SU-DHL-6 (cell line): Measurements from ENCODE around the gene CSTF3.

Experiments used
- H2AFZ ChIP-seq: fragments of 200-600 bp; sonication (generic); 2 replicates; pipeline ENCODE4 v1.6.1; 2014; ENCODE audit warnings: low read depth, mild to moderate bottlenecking, moderate library complexity, mixed read lengths, antibody characterized with exemption, low read length; ENCODE audit not compliant: severe bottlenecking
- H3F3A ChIP-seq: fragments of 200-600 bp; shearing (Covaris generic); 2 replicates; pipeline ENCODE4 v1.6.0; 2016; ENCODE audit warnings: antibody characterized with exemption, mild to moderate bottlenecking; ENCODE audit not compliant: insufficient read depth
- H3K27ac ChIP-seq: fragments of 200-600 bp; sonication (generic); 2 replicates; pipeline ENCODE4 v1.5.1; 2016; ENCODE audit warnings: low read depth, mild to moderate bottlenecking, low read length, moderate library complexity, mixed read lengths
- H3K27me3 ChIP-seq: fragments of 200-600 bp; sonication (generic), shearing (Covaris generic); 2 replicates; pipeline ENCODE4 v1.6.0; 2014; ENCODE audit warnings: mild to moderate bottlenecking, low read length
- H3K36me3 ChIP-seq: fragments of 200-600 bp; sonication (generic); 2 replicates; pipeline ENCODE4 v1.6.1; 2014; ENCODE audit warnings: mild to moderate bottlenecking, low read length, mixed read lengths
- H3K4me2 ChIP-seq: fragments of 300-600, 200-600 bp; shearing (Covaris generic), sonication (generic); 2 replicates; pipeline ENCODE4 v1.6.0; 2014; ENCODE audit warnings: low read length, low read depth, mild to moderate bottlenecking; ENCODE audit not compliant: poor library complexity, severe bottlenecking
- H3K4me3 ChIP-seq: fragments of 200-600 bp; sonication (generic); 2 replicates; pipeline ENCODE4 v1.5.1; 2014; ENCODE audit warnings: antibody characterized with exemption, low read length, mild to moderate bottlenecking, mixed read lengths; ENCODE audit not compliant: insufficient read depth, poor library complexity, severe bottlenecking
- H3K79me2 ChIP-seq: fragments of 200-600 bp; sonication (generic); 2 replicates; pipeline ENCODE4 v1.6.1; 2014; ENCODE audit warnings: mild to moderate bottlenecking, low read length, moderate library complexity; ENCODE audit not compliant: insufficient read depth
- H3K9ac ChIP-seq: fragments of 200-600 bp; sonication (generic); 2 replicates; pipeline ENCODE4 v1.7.0; 2014; ENCODE audit warnings: mild to moderate bottlenecking, low read length
- H3K9me2 ChIP-seq: fragments of 200-600 bp; sonication (generic); replicated peaks from 2 replicates; pipeline ENCODE4 v1.6.1; 2014; ENCODE audit warnings: low read length; ENCODE audit not compliant: insufficient read depth
- H3K9me3 ChIP-seq: fragments of 200-600 bp; sonication (generic); 2 replicates; pipeline ENCODE4 v1.6.1; 2014; ENCODE audit warnings: low read length, mixed read lengths; ENCODE audit not compliant: insufficient read depth
- H4K20me1 ChIP-seq: fragments of 200-600 bp; sonication (generic); 2 replicates; pipeline ENCODE4 v1.6.1; 2014; ENCODE audit warnings: low read depth, mild to moderate bottlenecking, antibody characterized with exemption, low read length, moderate library complexity, mixed read lengths
- EZH2phosphoT487 ChIP-seq: fragments of 200-600 bp; sonication (generic), shearing (Covaris generic); conservative IDR thresholded peaks from 2 replicates; pipeline ENCODE4 v1.6.1; 2018; ENCODE audit warnings: mild to moderate bottlenecking, antibody characterized with exemption, low read length, moderate library complexity, mixed read lengths
- TF ChIP-seq, protein P1 (sequence below): fragments of 200-600 bp; sonication (generic); IDR thresholded peaks from one replicate; pipeline ENCODE4 v1.5.1; 2017; ENCODE audit warnings: antibody characterized with exemption, mild to moderate bottlenecking, low read length, moderate library complexity; ENCODE audit not compliant: insufficient read depth, poor library complexity, severe bottlenecking

The CSTF3 gene

DNA sequence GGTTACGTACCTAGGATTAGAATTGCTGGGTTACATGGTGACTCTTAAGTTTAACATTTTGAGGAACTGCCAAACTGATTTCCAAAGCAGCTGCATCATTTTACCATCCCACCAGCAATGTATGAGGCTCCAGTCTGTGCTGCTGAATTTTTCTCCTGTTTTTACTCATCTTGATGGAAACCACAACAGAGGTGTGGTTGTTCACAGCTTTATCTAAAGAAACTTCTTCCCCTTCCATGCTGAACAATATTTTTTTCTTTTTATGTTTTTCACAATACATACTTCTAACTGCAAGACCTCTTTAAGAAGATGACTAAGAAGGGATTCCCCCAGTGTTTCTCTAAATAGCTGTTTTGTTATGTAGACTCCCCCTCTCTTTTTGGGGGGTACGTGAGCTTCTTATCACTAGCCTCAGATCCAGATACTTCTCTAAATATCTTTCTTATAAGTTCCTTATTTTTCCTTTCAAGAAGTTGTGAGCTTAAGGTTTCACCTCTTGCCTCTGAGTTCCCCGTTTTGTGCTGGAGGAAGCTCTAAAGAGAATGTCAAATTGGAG, 97.9 kb downstream of the CSTF3 start:
- Histone ChIP-seq H2AFZ (no peak overlapping the region), H3K9ac (no peak overlapping the region), H3K27ac (no peak overlapping the region), H3K9me3 (no peaks in the 10 kb centered on the region), H3F3A (no peaks in the 10 kb centered on the region), H3K27me3 (no peaks in the 10 kb centered on the region), H3K79me2 (no peaks in the 10 kb centered on the region), H3K4me3 (no peak overlapping the region), H3K9me2 (no peaks in the 10 kb centered on the region), H4K20me1 (no peaks in the 10 kb centered on the region), H3K36me3 (no peaks in the 10 kb centered on the region), H3K4me2 (no peak overlapping the region)
- no peak for TF ChIP-seq EZH2phosphoT487
- TF ChIP-seq, protein P1, sequence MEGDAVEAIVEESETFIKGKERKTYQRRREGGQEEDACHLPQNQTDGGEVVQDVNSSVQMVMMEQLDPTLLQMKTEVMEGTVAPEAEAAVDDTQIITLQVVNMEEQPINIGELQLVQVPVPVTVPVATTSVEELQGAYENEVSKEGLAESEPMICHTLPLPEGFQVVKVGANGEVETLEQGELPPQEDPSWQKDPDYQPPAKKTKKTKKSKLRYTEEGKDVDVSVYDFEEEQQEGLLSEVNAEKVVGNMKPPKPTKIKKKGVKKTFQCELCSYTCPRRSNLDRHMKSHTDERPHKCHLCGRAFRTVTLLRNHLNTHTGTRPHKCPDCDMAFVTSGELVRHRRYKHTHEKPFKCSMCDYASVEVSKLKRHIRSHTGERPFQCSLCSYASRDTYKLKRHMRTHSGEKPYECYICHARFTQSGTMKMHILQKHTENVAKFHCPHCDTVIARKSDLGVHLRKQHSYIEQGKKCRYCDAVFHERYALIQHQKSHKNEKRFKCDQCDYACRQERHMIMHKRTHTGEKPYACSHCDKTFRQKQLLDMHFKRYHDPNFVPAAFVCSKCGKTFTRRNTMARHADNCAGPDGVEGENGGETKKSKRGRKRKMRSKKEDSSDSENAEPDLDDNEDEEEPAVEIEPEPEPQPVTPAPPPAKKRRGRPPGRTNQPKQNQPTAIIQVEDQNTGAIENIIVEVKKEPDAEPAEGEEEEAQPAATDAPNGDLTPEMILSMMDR = no peak

DNA sequence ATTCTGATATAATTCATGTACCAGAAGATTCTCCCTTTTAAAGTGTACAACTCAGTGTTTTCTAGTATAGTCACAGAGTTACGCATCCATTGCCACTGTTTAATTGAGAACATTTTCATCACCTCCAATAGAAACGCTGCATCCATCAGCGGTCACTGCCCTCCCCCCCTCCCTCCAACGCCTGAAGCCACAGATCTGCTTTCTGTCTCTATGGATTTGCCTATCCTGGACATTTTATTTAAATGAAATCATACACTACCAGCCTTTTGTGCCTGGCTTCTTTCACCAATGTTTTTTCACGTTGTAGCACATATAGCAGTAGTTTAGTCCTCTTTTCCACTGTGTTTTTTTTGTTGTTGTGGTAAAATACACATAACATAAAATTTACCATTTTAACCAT, 99.1 kb downstream of the CSTF3 start:
- H3K36me3 ChIP-seq = no peaks in the 10 kb centered on the region
- H3K9me2 ChIP-seq = no peaks in the 10 kb centered on the region
- H3K9me3 ChIP-seq = no peaks in the 10 kb centered on the region
- no peaks in the 10 kb centered on the region for H3K27me3 ChIP-seq
- no peak overlapping the region for H2AFZ ChIP-seq
- no peak overlapping the region for H3K4me2 ChIP-seq
- H3K9ac ChIP-seq = no peak overlapping the region
- H3K4me3 ChIP-seq = no peak overlapping the region
- H3K27ac ChIP-seq = no peak overlapping the region
- no peaks in the 10 kb centered on the region for H3K79me2 ChIP-seq
- TF ChIP-seq, protein P1 = no peak
- no peak for TF ChIP-seq EZH2phosphoT487
- no peaks in the 10 kb centered on the region for H4K20me1 ChIP-seq
- no peaks in the 10 kb centered on the region for H3F3A ChIP-seq

DNA sequence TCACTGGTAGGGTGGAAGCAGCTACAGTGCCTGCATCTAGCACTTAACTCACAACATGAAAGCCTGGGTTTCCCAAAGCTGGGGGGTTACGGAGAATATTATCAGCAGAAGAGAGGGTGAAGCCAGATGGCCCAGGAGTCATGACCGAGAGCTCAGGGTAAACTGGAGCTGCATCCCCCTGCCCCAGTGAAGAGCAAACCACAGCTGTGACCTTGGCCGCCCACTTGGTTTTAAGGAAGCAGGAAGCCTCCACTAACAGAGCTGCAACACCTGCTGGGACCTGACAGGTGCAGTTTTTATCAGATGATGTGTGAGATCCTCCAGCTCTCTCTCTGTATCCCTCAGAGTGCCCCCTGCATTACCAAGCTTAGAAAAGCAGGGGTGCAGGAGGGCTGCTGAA, 101.0 kb downstream of the CSTF3 start:
- no peak overlapping the region for H3K9ac ChIP-seq
- H3K79me2 ChIP-seq = no peaks in the 10 kb centered on the region
- TF ChIP-seq EZH2phosphoT487 = no peak
- TF ChIP-seq, protein P1 = no peak
- no peaks in the 10 kb centered on the region for H3K36me3 ChIP-seq
- no peak overlapping the region for H3K4me2 ChIP-seq
- H3K27me3 ChIP-seq = no peaks in the 10 kb centered on the region
- H3K4me3 ChIP-seq = no peak overlapping the region
- no peaks in the 10 kb centered on the region for H4K20me1 ChIP-seq
- no peak overlapping the region for H2AFZ ChIP-seq
- no peak overlapping the region for H3K27ac ChIP-seq
- H3F3A ChIP-seq = no peaks in the 10 kb centered on the region
- no peaks in the 10 kb centered on the region for H3K9me3 ChIP-seq
- H3K9me2 ChIP-seq = no peaks in the 10 kb centered on the region
